Measurements from ENCODE around the gene TRIO.

The TRIO gene

DNA sequence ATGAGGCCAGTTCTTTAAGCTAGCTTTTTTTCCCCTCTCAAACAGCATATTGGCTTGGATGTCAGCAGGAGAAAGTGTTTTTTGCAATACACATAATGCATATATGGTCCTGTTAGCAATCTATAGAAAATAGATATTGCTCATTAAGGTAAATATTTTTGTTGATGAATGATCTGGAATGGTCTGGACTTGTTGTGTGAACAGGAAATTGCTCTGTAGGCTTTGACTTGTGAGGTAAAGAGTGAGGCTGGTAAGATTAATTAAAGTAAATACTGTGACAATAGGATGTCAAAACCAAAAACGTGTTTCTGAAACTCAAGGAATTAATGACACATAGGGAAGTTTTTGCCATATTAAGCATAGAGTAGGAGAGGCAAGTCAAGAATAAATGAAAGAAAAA is 176.0 kb downstream of the TRIO start:
- H3K79me1 ChIP-seq (ENCODE audit: low read depth, low read length): no peaks in the 10 kb centered on the region
- peaks cover 7 to 10% of the 10 kb centered on the region in 2 donors for H3K9me3 ChIP-seq (replicated peaks in 1 of 2; ENCODE audit: control insufficient read depth in 2 of 2, insufficient read depth in 1 of 2, low read depth in 1 of 2, low read length in 2 of 2)
- no peak overlapping the region for H3K23ac ChIP-seq (ENCODE audit: low read depth, low read length, poor library complexity)
- peaks cover 0 to 5% of the 10 kb centered on the region in 2 donors for H3K4me1 ChIP-seq (ENCODE audit: control insufficient read depth in 2 of 2, insufficient read depth in 1 of 2, low read depth in 1 of 2, low read length in 2 of 2)
- no CpG with 5 or more reads among the region's 1 CpG for WGBS, 2 donors (ENCODE audit: extremely low coverage in 2 of 2, insufficient read length in 2 of 2, insufficient replicate concordance in 1 of 2)
- no peak overlapping the region for H2BK15ac ChIP-seq (ENCODE audit: low read length)
- H4K91ac ChIP-seq (ENCODE audit: low read depth, low read length, poor library complexity): no peak overlapping the region
- H3K9ac ChIP-seq (ENCODE audit: low read depth, low read length, poor library complexity): no peak overlapping the region
- no peak overlapping the region for H3K18ac ChIP-seq (ENCODE audit: low read length)
- no peak overlapping the region for H4K8ac ChIP-seq (ENCODE audit: low read depth, low read length)
- no peak overlapping the region for H3K27ac ChIP-seq (replicated peaks; ENCODE audit: low read length)
- H2AK5ac ChIP-seq (ENCODE audit: low read depth, low read length): no peak overlapping the region
- no peaks in the 10 kb centered on the region for H3K27me3 ChIP-seq (ENCODE audit: control insufficient read depth in 3 of 3, insufficient read depth in 3 of 3, low read depth in 1 of 3, low read length in 3 of 3)
- H3K4me3 ChIP-seq (ENCODE audit: low read length in 2 of 2): no peak overlapping the region
- peaks cover 18 to 92% of the 10 kb centered on the region in 2 donors for H3K36me3 ChIP-seq (replicated peaks in 1 of 2; ENCODE audit: control insufficient read depth in 2 of 2, insufficient read depth in 2 of 2, low read length in 2 of 2)
- H2AFZ ChIP-seq (ENCODE audit: low read length): no peak overlapping the region
- H3K14ac ChIP-seq (ENCODE audit: low read length): no peak overlapping the region
- no peak overlapping the region for H2BK5ac ChIP-seq (ENCODE audit: low read length)
- no peak for DNase-seq (ENCODE audit: low spot score)
- H3K4ac ChIP-seq (ENCODE audit: low read length): no peak overlapping the region
- H2BK120ac ChIP-seq (ENCODE audit: low read depth, low read length): no peak overlapping the region
- H3K4me2 ChIP-seq (ENCODE audit: insufficient read depth, low read length, poor library complexity, severe bottlenecking): no peak overlapping the region
- H2BK12ac ChIP-seq (ENCODE audit: low read length): no peak overlapping the region

DNA sequence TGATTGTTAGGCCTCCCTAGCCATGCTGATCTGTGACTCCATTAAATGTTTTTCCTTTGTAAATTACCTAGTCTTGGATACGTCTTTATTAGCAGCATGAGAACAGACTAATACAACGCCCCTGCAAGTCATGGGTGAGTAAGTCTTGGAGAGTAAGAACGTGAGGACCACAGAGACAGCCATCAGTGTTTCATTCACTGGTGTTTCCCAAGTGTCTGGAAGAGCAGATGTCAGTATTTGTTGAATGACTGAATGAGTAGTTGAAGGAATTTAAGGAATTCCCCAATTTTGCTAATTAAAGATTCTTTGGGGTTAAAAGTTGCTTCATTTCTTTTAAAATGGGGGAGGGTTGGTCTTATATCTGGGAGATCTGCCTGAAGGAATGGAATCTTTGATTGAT is 178.8 kb downstream of the TRIO start:
- no peak overlapping the region for H3K4ac ChIP-seq (ENCODE audit: low read length)

DNA sequence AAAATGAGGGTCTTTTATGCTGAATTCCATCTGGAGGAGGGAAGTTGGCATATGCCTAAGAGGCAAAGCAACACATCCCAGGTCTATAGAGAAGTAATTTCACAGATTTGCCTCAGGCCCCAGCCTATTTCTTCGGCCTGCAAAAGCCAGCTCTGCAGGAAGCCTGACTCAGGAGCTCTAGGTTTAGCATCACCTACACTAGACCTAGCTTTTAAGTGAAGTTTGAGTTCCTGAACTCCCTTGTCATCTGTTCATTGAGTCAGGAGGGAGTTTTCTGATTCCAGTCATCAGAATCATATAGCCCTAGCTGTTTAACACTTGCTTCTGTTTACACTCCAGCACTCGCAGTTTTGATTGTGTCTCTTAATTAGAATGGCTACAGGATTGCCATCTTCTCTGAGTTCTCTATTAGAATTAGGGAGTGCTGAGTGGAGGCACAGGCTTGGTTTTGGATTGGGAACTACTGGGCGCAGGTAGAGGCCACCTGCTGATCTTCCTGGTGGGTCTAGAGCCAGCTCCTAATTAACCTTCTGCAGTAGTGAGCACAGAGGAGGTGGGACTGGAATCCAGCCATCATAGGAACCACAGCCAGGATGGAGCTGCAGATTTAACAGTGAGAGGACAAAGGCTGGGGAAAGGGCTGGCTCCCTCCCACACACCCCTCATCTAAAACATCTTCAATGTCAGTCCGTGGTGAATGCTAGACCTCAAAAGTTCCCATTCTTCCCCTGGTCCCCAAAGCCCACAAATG is 179.5 kb downstream of the TRIO start:
- no peak for DNase-seq (ENCODE audit: low spot score)
- Histone ChIP-seq H2BK120ac (ENCODE audit: low read depth, low read length) (no peak overlapping the region), H3K27me3 (ENCODE audit: control insufficient read depth in 3 of 3, insufficient read depth in 3 of 3, low read depth in 1 of 3, low read length in 3 of 3) (no peaks in the 10 kb centered on the region), H3K79me1 (ENCODE audit: low read depth, low read length) (no peaks in the 10 kb centered on the region), H3K9ac (ENCODE audit: low read depth, low read length, poor library complexity) (no peak overlapping the region), H2AK5ac (ENCODE audit: low read depth, low read length) (no peak overlapping the region), H3K23ac (ENCODE audit: low read depth, low read length, poor library complexity) (no peak overlapping the region), H4K8ac (ENCODE audit: low read depth, low read length) (no peak overlapping the region), H3K9me3 (replicated peaks in 1 of 2; ENCODE audit: control insufficient read depth in 2 of 2, insufficient read depth in 1 of 2, low read depth in 1 of 2, low read length in 2 of 2) (peaks cover 7 to 10% of the 10 kb centered on the region in 2 donors), H3K4me1 (ENCODE audit: control insufficient read depth in 2 of 2, insufficient read depth in 1 of 2, low read depth in 1 of 2, low read length in 2 of 2) (peaks cover 0 to 5% of the 10 kb centered on the region in 2 donors), H3K36me3 (replicated peaks in 1 of 2; ENCODE audit: control insufficient read depth in 2 of 2, insufficient read depth in 2 of 2, low read length in 2 of 2) (peaks cover 11 to 88% of the 10 kb centered on the region in 2 donors), H2BK12ac (ENCODE audit: low read length) (no peak overlapping the region), H2AFZ (ENCODE audit: low read length) (no peak overlapping the region), H3K27ac (replicated peaks; ENCODE audit: low read length) (no peak overlapping the region), H4K91ac (ENCODE audit: low read depth, low read length, poor library complexity) (no peak overlapping the region), H2BK15ac (ENCODE audit: low read length) (no peak overlapping the region), H3K4me3 (ENCODE audit: low read length in 2 of 2) (no peak overlapping the region), H3K14ac (ENCODE audit: low read length) (no peak overlapping the region), H3K4ac (ENCODE audit: low read length) (no peak overlapping the region), H2BK5ac (ENCODE audit: low read length) (no peak overlapping the region), H3K4me2 (ENCODE audit: insufficient read depth, low read length, poor library complexity, severe bottlenecking) (no peak overlapping the region), H3K18ac (ENCODE audit: low read length) (no peak overlapping the region)
- WGBS, 2 donors (ENCODE audit: extremely low coverage in 2 of 2, insufficient read length in 2 of 2, insufficient replicate concordance in 1 of 2): no CpG with 5 or more reads among the region's 4 CpGs

More for the DNA sequence above, 178.8 kb downstream of the TRIO start:
- no peak overlapping the region for H3K27ac ChIP-seq (replicated peaks; ENCODE audit: low read length)
- no peak overlapping the region for H3K9ac ChIP-seq (ENCODE audit: low read depth, low read length, poor library complexity)
- no peak overlapping the region for H2AFZ ChIP-seq (ENCODE audit: low read length)
- H3K23ac ChIP-seq (ENCODE audit: low read depth, low read length, poor library complexity): no peak overlapping the region
- no peaks in the 10 kb centered on the region for H3K79me1 ChIP-seq (ENCODE audit: low read depth, low read length)
- H3K36me3 ChIP-seq (replicated peaks in 1 of 2; ENCODE audit: control insufficient read depth in 2 of 2, insufficient read depth in 2 of 2, low read length in 2 of 2): peaks cover 14 to 91% of the 10 kb centered on the region in 2 donors
- no peak overlapping the region for H4K91ac ChIP-seq (ENCODE audit: low read depth, low read length, poor library complexity)
- H2BK5ac ChIP-seq (ENCODE audit: low read length): no peak overlapping the region
- no CpG with 5 or more reads among the region's 3 CpGs for WGBS, 2 donors (ENCODE audit: extremely low coverage in 2 of 2, insufficient read length in 2 of 2, insufficient replicate concordance in 1 of 2)
- no peak for DNase-seq (ENCODE audit: low spot score)
- no peak overlapping the region for H2BK12ac ChIP-seq (ENCODE audit: low read length)
- peaks cover 0 to 5% of the 10 kb centered on the region in 2 donors for H3K4me1 ChIP-seq (ENCODE audit: control insufficient read depth in 2 of 2, insufficient read depth in 1 of 2, low read depth in 1 of 2, low read length in 2 of 2)
- H3K18ac ChIP-seq (ENCODE audit: low read length): no peak overlapping the region
- no peak overlapping the region for H3K14ac ChIP-seq (ENCODE audit: low read length)
- H3K27me3 ChIP-seq (ENCODE audit: control insufficient read depth in 3 of 3, insufficient read depth in 3 of 3, low read depth in 1 of 3, low read length in 3 of 3): no peaks in the 10 kb centered on the region
- no peak overlapping the region for H4K8ac ChIP-seq (ENCODE audit: low read depth, low read length)
- no peak overlapping the region for H2AK5ac ChIP-seq (ENCODE audit: low read depth, low read length)
- no peak overlapping the region for H3K4me2 ChIP-seq (ENCODE audit: insufficient read depth, low read length, poor library complexity, severe bottlenecking)
- no peak overlapping the region for H3K4me3 ChIP-seq (ENCODE audit: low read length in 2 of 2)
- H3K9me3 ChIP-seq (replicated peaks in 1 of 2; ENCODE audit: control insufficient read depth in 2 of 2, insufficient read depth in 1 of 2, low read depth in 1 of 2, low read length in 2 of 2): peaks cover 7 to 10% of the 10 kb centered on the region in 2 donors
- H2BK120ac ChIP-seq (ENCODE audit: low read depth, low read length): no peak overlapping the region
- no peak overlapping the region for H2BK15ac ChIP-seq (ENCODE audit: low read length)

DNA sequence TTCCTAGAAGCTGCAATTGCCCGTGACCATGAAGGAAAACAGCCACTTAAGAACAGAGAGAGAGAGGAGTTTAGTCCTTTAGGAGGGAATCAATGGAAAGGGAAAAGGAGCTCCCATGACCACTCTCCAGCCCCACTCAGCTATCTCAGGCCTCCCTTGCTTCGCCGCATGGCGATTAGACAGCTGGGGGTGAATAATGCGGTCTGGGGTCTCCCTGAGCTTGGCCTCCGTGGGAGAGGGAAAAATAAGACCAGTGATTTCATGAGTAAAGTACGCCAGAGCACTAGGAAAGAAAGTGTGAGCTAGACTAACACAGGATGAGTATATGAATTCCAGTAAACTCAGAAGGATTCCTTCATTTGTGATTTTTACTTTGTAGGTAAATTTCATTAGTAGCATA is 180.3 kb downstream of the TRIO start:
- Histone ChIP-seq H4K91ac (ENCODE audit: low read depth, low read length, poor library complexity) (no peak overlapping the region), H2BK5ac (ENCODE audit: low read length) (no peak overlapping the region), H3K14ac (ENCODE audit: low read length) (no peak overlapping the region), H3K79me1 (ENCODE audit: low read depth, low read length) (no peaks in the 10 kb centered on the region), H3K27me3 (ENCODE audit: control insufficient read depth in 3 of 3, insufficient read depth in 3 of 3, low read depth in 1 of 3, low read length in 3 of 3) (no peaks in the 10 kb centered on the region), H3K4me2 (ENCODE audit: insufficient read depth, low read length, poor library complexity, severe bottlenecking) (no peak overlapping the region), H2BK120ac (ENCODE audit: low read depth, low read length) (no peak overlapping the region), H3K4ac (ENCODE audit: low read length) (no peak overlapping the region), H3K4me3 (ENCODE audit: low read length in 2 of 2) (no peak overlapping the region), H3K9ac (ENCODE audit: low read depth, low read length, poor library complexity) (no peak overlapping the region), H2AK5ac (ENCODE audit: low read depth, low read length) (no peak overlapping the region), H3K4me1 (ENCODE audit: control insufficient read depth in 2 of 2, insufficient read depth in 1 of 2, low read depth in 1 of 2, low read length in 2 of 2) (peaks cover 0 to 5% of the 10 kb centered on the region in 2 donors), H3K27ac (replicated peaks; ENCODE audit: low read length) (no peak overlapping the region), H2BK15ac (ENCODE audit: low read length) (no peak overlapping the region), H4K8ac (ENCODE audit: low read depth, low read length) (no peak overlapping the region), H2AFZ (ENCODE audit: low read length) (no peak overlapping the region), H3K18ac (ENCODE audit: low read length) (no peak overlapping the region), H2BK12ac (ENCODE audit: low read length) (no peak overlapping the region), H3K36me3 (replicated peaks in 1 of 2; ENCODE audit: control insufficient read depth in 2 of 2, insufficient read depth in 2 of 2, low read length in 2 of 2) (peaks cover 11 to 88% of the 10 kb centered on the region in 2 donors), H3K9me3 (replicated peaks in 1 of 2; ENCODE audit: control insufficient read depth in 2 of 2, insufficient read depth in 1 of 2, low read depth in 1 of 2, low read length in 2 of 2) (peaks cover 7 to 10% of the 10 kb centered on the region in 2 donors), H3K23ac (ENCODE audit: low read depth, low read length, poor library complexity) (no peak overlapping the region)
- DNase-seq (ENCODE audit: low spot score): no peak
- no CpG with 5 or more reads among the region's 7 CpGs for WGBS, 2 donors (ENCODE audit: extremely low coverage in 2 of 2, insufficient read length in 2 of 2, insufficient replicate concordance in 1 of 2)

Data from neuronal stem cell (in vitro differentiated cells).